Activated effector memory CD4-positive, alpha-beta T cell treated with anti-CD3 and anti-CD28 coated beads, Interleukin-2, amount 50 U/mL, for 16 hours (primary cell): ENCODE measurements around the gene CABCOCO1.

Experiments
- DNase-seq: peaks from one replicate; pipeline ENCODE4 v3.0.0-alpha.2; 2020

The CABCOCO1 gene

GRCh38 chr10:61757525-61758397, 95.0 kb downstream of the CABCOCO1 start:
- no peak for DNase-seq

- no peak for DNase-seq
Measured at GRCh38 chr10:61758433-61758832, 95.7 kb downstream of the CABCOCO1 start.

- no peak for DNase-seq
Measured at GRCh38 chr10:61759751-61760150, 97.0 kb downstream of the CABCOCO1 start.

- no peak for DNase-seq
Measured at GRCh38 chr10:61760943-61761824, 98.5 kb downstream of the CABCOCO1 start.

GRCh38 chr10:61761825-61762217, 99.1 kb downstream of the CABCOCO1 start:
- DNase-seq: no peak

- no peak for DNase-seq
Measured at GRCh38 chr10:61763778-61764177, 101.0 kb downstream of the CABCOCO1 start.

GRCh38 chr10:61764486-61764885, 101.8 kb downstream of the CABCOCO1 start:
- DNase-seq: no peak

GRCh38 chr10:61765176-61766087, 102.7 kb downstream of the CABCOCO1 start:
- no peak for DNase-seq

- DNase-seq: no peak
Measured at GRCh38 chr10:61766927-61767326, 104.2 kb downstream of the CABCOCO1 start.

GRCh38 chr10:61774031-61774430, 111.3 kb downstream of the CABCOCO1 start:
- no peak for DNase-seq

- DNase-seq: no peak
Measured at GRCh38 chr10:61775111-61775510, 112.4 kb downstream of the CABCOCO1 start.

GRCh38 chr10:61776615-61777266, 114.0 kb downstream of the CABCOCO1 start:
- no peak for DNase-seq

- DNase-seq: no peak
Measured at GRCh38 chr10:61778137-61778536, 115.4 kb downstream of the CABCOCO1 start.

- no peak for DNase-seq
Measured at GRCh38 chr10:61779276-61779675, 116.5 kb downstream of the CABCOCO1 start.

- peak; percentile 65 for DNase-seq
Measured at GRCh38 chr10:61779950-61780659, 117.4 kb downstream of the CABCOCO1 start.

GRCh38 chr10:61780732-61781131, 118.0 kb downstream of the CABCOCO1 start:
- no peak for DNase-seq

GRCh38 chr10:61781969-61782403, 119.3 kb downstream of the CABCOCO1 start:
- DNase-seq: no peak

GRCh38 chr10:61784354-61785133, 121.8 kb downstream of the CABCOCO1 start:
- peak; percentile 77 for DNase-seq

GRCh38 chr10:61785473-61786105, 122.9 kb downstream of the CABCOCO1 start:
- no peak for DNase-seq

GRCh38 chr10:61786728-61787127, 124.0 kb downstream of the CABCOCO1 start:
- no peak for DNase-seq
